Endothelial cell of umbilical vein (primary cell): ENCODE data around the gene PPP4R4. TPM values are rescaled to one million over a fixed set of nuclear protein-coding genes. Genes with fewer than 3 reads are reported as not detected.

ENCODE experiments used
- BruUV-seq: library from RNA; stranded (reverse); fragments of 400-500 nt; replicated peaks from 2 replicates; lab custom pipeline; 2021; lab: Mats Ljungman, UMichigan
- CTCF ChIA-PET: fragments of 300-600, 350-600 bp; sonication (Branson Sonifier 250); formaldehyde crosslinking; loops from one replicate; lab custom pipeline; 2021; ENCODE audit warnings: antibody characterized with exemption, inconsistent platforms; lab: Charles Lee
- POLR2A ChIA-PET: fragments of 300-600, 350-600 bp; sonication (Branson Sonifier 250); formaldehyde crosslinking; loops from one replicate; lab custom pipeline; 2021; ENCODE audit warnings: antibody characterized with exemption, inconsistent platforms; lab: Charles Lee
- DNase-seq: peaks from one replicate; pipeline ENCODE4 v3.0.0-alpha.2; 2011; ENCODE audit warnings: low read depth, low spot score
- FAIRE-seq: peaks from 2 replicates; lab custom pipeline; 2011; peaks lifted over from hg19 to GRCh38; lab: Jason Lieb, UNC
- H2AFZ ChIP-seq: 2 replicates; pipeline ENCODE4 v1.6.0; 2012; ENCODE audit warnings: low read depth, low read length, control low read depth, inconsistent platforms
- H3K27ac ChIP-seq: 2 replicates; pipeline ENCODE4 v1.5.1; 2011; ENCODE audit warnings: low read depth, mild to moderate bottlenecking, control low read depth, low read length, moderate library complexity; ENCODE audit not compliant: insufficient read depth
- H3K27me3 ChIP-seq, 2 experiments: 2 replicates each; pipeline versions ENCODE4 v1.6.0 to v1.6.1; 2011; ENCODE audit warnings: low read length in 2 of 2, mixed read lengths in 1 of 2; ENCODE audit not compliant: control insufficient read depth in 2 of 2, insufficient read depth in 2 of 2
- H3K36me3 ChIP-seq, 2 experiments: 2 replicates in 1 of 2; 3 replicates in 1 of 2; pipeline ENCODE4 v1.5.1; 2011; ENCODE audit warnings: low read length in 2 of 2, mild to moderate bottlenecking in 1 of 2, moderate library complexity in 1 of 2; ENCODE audit not compliant: control insufficient read depth in 2 of 2, insufficient read depth in 2 of 2; ENCODE audit errors: extremely low read depth in 1 of 2
- H3K4me1 ChIP-seq: 3 replicates; pipeline ENCODE4 v1.5.1; 2011; ENCODE audit warnings: mild to moderate bottlenecking, low read length; ENCODE audit not compliant: control insufficient read depth, insufficient read depth; ENCODE audit errors: extremely low read depth
- H3K4me2 ChIP-seq: 2 replicates; pipeline ENCODE4 v1.6.1; 2011; ENCODE audit warnings: low read length, control low read depth, mixed read lengths; ENCODE audit not compliant: insufficient read depth
- H3K4me3 ChIP-seq, 3 experiments: fragments of 200-600 bp in 1 of 3; sonication (generic), shearing (Covaris generic) in 1 of 3; replicated peaks in 1 of 3; 2 replicates each; pipeline ENCODE4 v1.5.1; 2011 to 2016; ENCODE audit warnings: control low read depth in 3 of 3, low read length in 3 of 3, mild to moderate bottlenecking in 2 of 3, inconsistent platforms in 1 of 3, low read depth in 1 of 3, moderate library complexity in 1 of 3; ENCODE audit not compliant: insufficient read depth in 1 of 3
- H3K79me2 ChIP-seq: 2 replicates; pipeline ENCODE4 v1.6.0; 2012; ENCODE audit warnings: low read length, inconsistent platforms; ENCODE audit not compliant: control insufficient read depth, insufficient read depth
- H3K9ac ChIP-seq: replicated peaks from 2 replicates; pipeline ENCODE3; 2011; ENCODE audit warnings: low read length, control low read depth; ENCODE audit not compliant: insufficient read depth; ENCODE audit errors: extremely low read depth
- H3K9me1 ChIP-seq: replicated peaks from 3 replicates; pipeline ENCODE4 v1.6.0; 2011; ENCODE audit warnings: mild to moderate bottlenecking, low read length; ENCODE audit not compliant: control insufficient read depth, insufficient read depth; ENCODE audit errors: extremely low read depth
- H3K9me3 ChIP-seq: replicated peaks from 2 replicates; pipeline ENCODE4 v1.5.1; 2012; ENCODE audit warnings: low read length, inconsistent platforms; ENCODE audit not compliant: control insufficient read depth, insufficient read depth
- H4K20me1 ChIP-seq: replicated peaks from 2 replicates; pipeline ENCODE3; 2011; ENCODE audit warnings: mild to moderate bottlenecking, low read length; ENCODE audit not compliant: control insufficient read depth, insufficient read depth; ENCODE audit errors: extremely low read depth
- CTCF ChIP-seq, 2 donors: IDR thresholded peaks; 1 replicate in 1 of 2; 2 replicates in 1 of 2; pipeline ENCODE4 v1.5.1; 2011; ENCODE audit warnings: low read length in 2 of 2, mild to moderate bottlenecking in 2 of 2, moderate library complexity in 2 of 2, control low read depth in 1 of 2, inconsistent platforms in 1 of 2, low read depth in 1 of 2; ENCODE audit not compliant: insufficient read depth in 1 of 2; ENCODE audit errors: extremely low read depth in 1 of 2
- EZH2 ChIP-seq: IDR thresholded peaks from 2 replicates; pipeline ENCODE4 v1.6.1; 2012; ENCODE audit warnings: borderline replicate concordance, low read depth, mild to moderate bottlenecking, moderate library complexity, low read length, inconsistent platforms; ENCODE audit not compliant: severe bottlenecking
- FOS ChIP-seq: IDR thresholded peaks from 2 replicates; pipeline ENCODE4 v1.6.1; 2011; ENCODE audit warnings: mild to moderate bottlenecking, low read length, moderate library complexity, borderline replicate concordance; ENCODE audit not compliant: insufficient read depth
- GATA2 ChIP-seq: IDR thresholded peaks from 2 replicates; pipeline ENCODE4 v1.7.0; 2011; ENCODE audit warnings: low read depth, mild to moderate bottlenecking, moderate library complexity, mixed read lengths, low read length; ENCODE audit not compliant: insufficient read length, insufficient read depth
- JUN ChIP-seq: IDR thresholded peaks from 2 replicates; pipeline ENCODE4 v1.6.1; 2011; ENCODE audit warnings: borderline replicate concordance, low read depth; ENCODE audit not compliant: insufficient read length, insufficient read depth
- MAX ChIP-seq: IDR thresholded peaks from 2 replicates; pipeline ENCODE4 v1.6.1; 2011; ENCODE audit not compliant: insufficient read depth, insufficient read length
- MYC ChIP-seq: IDR thresholded peaks from one replicate; pipeline ENCODE4 v1.6.1; 2011; ENCODE audit warnings: mild to moderate bottlenecking, low read depth, low read length
- POLR2A ChIP-seq: IDR thresholded peaks from 2 replicates; pipeline ENCODE4 v1.6.1; 2012; ENCODE audit warnings: low read depth, mild to moderate bottlenecking, control low read depth, low read length
- POLR2AphosphoS5 ChIP-seq: IDR thresholded peaks from 2 replicates; pipeline ENCODE4 v1.6.1; 2012; ENCODE audit warnings: low read depth, mild to moderate bottlenecking, control low read depth, low read length, moderate library complexity; ENCODE audit not compliant: insufficient read depth
- dilution Hi-C: fragments of 300-500 bp; cut with MboI; formaldehyde crosslinking; loops from one replicate; pipeline ENCODE4 v1.15.0; 2019; ENCODE audit warnings: low sequenced_read_pairs; ENCODE audit not compliant: extremely low pct_ligation_motif_present
- intact Hi-C: fragments of 100-400 bp; cut with micrococcal nuclease; formaldehyde crosslinking; loops from one replicate; pipeline ENCODE4 v1.10.0; 2022
- polyA plus RNA-seq, 4 experiments: library from polyadenylated mRNA; depleted of rRNA in 3 of 4; stranded (reverse) in 3 of 4; unstranded in 1 of 4; fragments of >200 nt; gene quantifications; 2 replicates each; pipeline versions ENCODE4 v1.2.1 to v1.2.3, GENCODE V29; 2011 to 2012; ENCODE audit warnings: missing spikeins in 1 of 4
- total RNA-seq: library from RNA; stranded (reverse); gene quantifications from 2 replicates; pipeline ENCODE4 v1.2.3, GENCODE V29; 2021

The PPP4R4 gene
- total and polyA plus RNA-seq, 2 donors (not counting 3 experiments of a cell fraction or from before 2014, with no cell fraction given): not detected

- TF ChIP-seq EZH2: no peak
- TF ChIP-seq GATA2: no peak
- TF ChIP-seq MAX: no peak
- no peak for TF ChIP-seq POLR2AphosphoS5
- TF ChIP-seq CTCF (IDR thresholded peaks at IDR 0.05; ENCODE audit: extremely low read depth in 1 of 2, insufficient read depth in 1 of 2, low read depth in 1 of 2, low read length in 2 of 2): no peak
- TF ChIP-seq MYC: no peak
- TF ChIP-seq JUN: no peak
- no peak for TF ChIP-seq POLR2A
- no peak for TF ChIP-seq FOS
- Histone ChIP-seq H3K4me1 (no peaks in the 10 kb centered on the region), H3K36me3 (no peaks in the 10 kb centered on the region), H3K79me2 (no peaks in the 10 kb centered on the region), H2AFZ (no peak overlapping the region), H3K9me3 (no peaks in the 10 kb centered on the region), H3K27ac (no peak overlapping the region), H4K20me1 (no peaks in the 10 kb centered on the region), H3K9me1 (no peaks in the 10 kb centered on the region), H3K4me2 (no peak overlapping the region), H3K9ac (no peak overlapping the region), H3K27me3 (no peaks in the 10 kb centered on the region), H3K4me3 (no peak overlapping the region)
- ChIA-PET CTCF (no interaction called here), POLR2A (no interaction called here)
- DNase-seq (no peak), FAIRE-seq (no peak)
- intact Hi-C loops (no loop called here), dilution Hi-C loops (no loop called here)
- no TSS peak for BruUV-seq
These were observed 111.0 kb downstream of the PPP4R4 start for GRCh38 chr14:94285158-94285557.
